H9 (cell line): Measurements from ENCODE around the gene ORM2. TPM values are rescaled to one million over a fixed set of nuclear protein-coding genes. Genes with fewer than 3 reads are reported as not detected.

Source experiments
- DNase-seq: peaks from one replicate; pipeline ENCODE4 v3.0.0-alpha.2; 2017
- H2AFZ ChIP-seq: one replicate; pipeline ENCODE4 v1.6.1; 2013; ENCODE audit warnings: mild to moderate bottlenecking, low read length, control low read depth, moderate library complexity
- H2AK5ac ChIP-seq: 2 replicates; pipeline ENCODE4 v1.6.1; 2013; ENCODE audit warnings: low read length, control low read depth, mixed read lengths; ENCODE audit not compliant: insufficient read length
- H2BK120ac ChIP-seq: one replicate; pipeline ENCODE4 v1.6.1; 2013; ENCODE audit warnings: low read depth, mild to moderate bottlenecking, low read length, control low read depth, inconsistent platforms; ENCODE audit not compliant: poor library complexity, severe bottlenecking
- H2BK12ac ChIP-seq: 2 replicates; pipeline ENCODE4 v1.6.1; 2013; ENCODE audit warnings: low read length, control low read depth, mixed read lengths, low read depth; ENCODE audit not compliant: insufficient read length
- H2BK15ac ChIP-seq: 2 replicates; pipeline ENCODE4 v1.6.1; 2013; ENCODE audit warnings: low read depth, low read length, control low read depth
- H2BK20ac ChIP-seq: one replicate; pipeline ENCODE4 v1.6.1; 2013; ENCODE audit warnings: low read depth, mild to moderate bottlenecking, low read length, control low read depth, inconsistent platforms; ENCODE audit not compliant: poor library complexity, severe bottlenecking
- H2BK5ac ChIP-seq: 2 replicates; pipeline ENCODE4 v1.6.1; 2013; ENCODE audit warnings: low read length, control low read depth, mixed read lengths; ENCODE audit not compliant: insufficient read length
- H3K14ac ChIP-seq: 2 replicates; pipeline ENCODE4 v1.6.1; 2013; ENCODE audit warnings: low read length, control low read depth; ENCODE audit not compliant: insufficient read depth
- H3K18ac ChIP-seq: 2 replicates; pipeline ENCODE4 v1.6.1; 2013; ENCODE audit warnings: low read depth, mild to moderate bottlenecking, mixed read lengths, low read length, control low read depth; ENCODE audit not compliant: insufficient read length
- H3K23ac ChIP-seq: 2 replicates; pipeline ENCODE4 v1.6.1; 2013; ENCODE audit warnings: low read length, control low read depth, mixed read lengths, low read depth; ENCODE audit not compliant: insufficient read length
- H3K23me2 ChIP-seq: 2 replicates; pipeline ENCODE4 v1.6.1; 2013; ENCODE audit warnings: low read depth, mild to moderate bottlenecking, mixed read lengths, low read length, control low read depth; ENCODE audit not compliant: insufficient read length, poor library complexity, severe bottlenecking
- H3K27ac ChIP-seq: 2 replicates; pipeline ENCODE4 v1.5.1; 2013; ENCODE audit warnings: low read length, control low read depth, mixed read lengths, low read depth; ENCODE audit not compliant: insufficient read length
- H3K27me3 ChIP-seq: 2 replicates; pipeline ENCODE4 v1.6.1; 2013; ENCODE audit warnings: low read length, control low read depth, inconsistent platforms; ENCODE audit not compliant: insufficient read depth
- H3K4ac ChIP-seq: 2 replicates; pipeline ENCODE4 v1.6.1; 2013; ENCODE audit warnings: low read depth, mild to moderate bottlenecking, control low read depth, inconsistent platforms, low read length, moderate library complexity
- H3K4me1 ChIP-seq: 2 replicates; pipeline ENCODE4 v1.6.1; 2013; ENCODE audit warnings: low read length, control low read depth, inconsistent platforms; ENCODE audit not compliant: insufficient read depth
- H3K4me2 ChIP-seq: 2 replicates; pipeline ENCODE4 v1.6.1; 2013; ENCODE audit warnings: low read length, control low read depth, mixed read lengths; ENCODE audit not compliant: insufficient read length, insufficient read depth
- H3K56ac ChIP-seq: 2 replicates; pipeline ENCODE4 v1.6.1; 2013; ENCODE audit warnings: low read depth, mild to moderate bottlenecking, mixed read lengths, low read length, control low read depth; ENCODE audit not compliant: insufficient read length
- H3K79me1 ChIP-seq: 2 replicates; pipeline ENCODE4 v1.6.1; 2013; ENCODE audit warnings: low read depth, mild to moderate bottlenecking, moderate library complexity, low read length, control low read depth, inconsistent platforms; ENCODE audit not compliant: insufficient read depth, poor library complexity, severe bottlenecking
- H3K79me2 ChIP-seq: 2 replicates; pipeline ENCODE4 v1.6.1; 2013; ENCODE audit warnings: low read length, control low read depth, inconsistent platforms; ENCODE audit not compliant: insufficient read depth
- H3K9ac ChIP-seq: 2 replicates; pipeline ENCODE4 v1.6.1; 2013; ENCODE audit warnings: low read length, control low read depth, mixed read lengths; ENCODE audit not compliant: insufficient read length; ENCODE audit errors: extremely low read depth
- H3K9me3 ChIP-seq: one replicate; pipeline ENCODE4 v1.6.1; 2013; ENCODE audit warnings: low read depth, low read length, inconsistent platforms; ENCODE audit not compliant: control insufficient read depth
- H3T11ph ChIP-seq: one replicate; pipeline ENCODE4 v1.6.1; 2013; ENCODE audit warnings: mild to moderate bottlenecking, low read length, control low read depth, inconsistent platforms
- H4K20me1 ChIP-seq: one replicate; pipeline ENCODE4 v1.6.1; 2013; ENCODE audit not compliant: control insufficient read depth, insufficient read length, insufficient read depth
- H4K5ac ChIP-seq: 2 replicates; pipeline ENCODE4 v1.6.1; 2013; ENCODE audit warnings: low read depth, mild to moderate bottlenecking, mixed read lengths, low read length, control low read depth; ENCODE audit not compliant: insufficient read length
- H4K8ac ChIP-seq: replicated peaks from 2 replicates; pipeline ENCODE4 v1.6.1; 2013; ENCODE audit warnings: low read length, control low read depth, mixed read lengths, low read depth; ENCODE audit not compliant: insufficient read length
- H4K91ac ChIP-seq: 2 replicates; pipeline ENCODE4 v1.6.1; 2013; ENCODE audit warnings: low read depth, mild to moderate bottlenecking, moderate library complexity, mixed read lengths, low read length, control low read depth; ENCODE audit not compliant: insufficient read length
- H3K27ac Mint-ChIP-seq, 3 experiments: 2 replicates in 2 of 3; 3 replicates in 1 of 3; pipeline ENCODE4 v1.8.0; 2020 to 2021; ENCODE audit warnings: mixed read lengths in 3 of 3, mild to moderate bottlenecking in 1 of 3, moderate library complexity in 1 of 3
- H3K27me3 Mint-ChIP-seq: 2 replicates; pipeline ENCODE4 v1.8.0; 2021; ENCODE audit warnings: low read depth, mild to moderate bottlenecking, moderate library complexity, mixed read lengths
- H3K36me3 Mint-ChIP-seq, 3 experiments: 2 replicates in 2 of 3; 3 replicates in 1 of 3; pipeline ENCODE4 v1.8.0; 2020 to 2021; ENCODE audit warnings: low read depth in 3 of 3, mixed read lengths in 3 of 3; ENCODE audit not compliant: insufficient read depth in 1 of 3
- H3K4me1 Mint-ChIP-seq, 2 experiments: 2 replicates each; pipeline ENCODE4 v1.8.0; 2020; ENCODE audit warnings: mixed read lengths in 2 of 2
- H3K4me3 Mint-ChIP-seq, 2 experiments: 2 replicates in 1 of 2; 3 replicates in 1 of 2; pipeline ENCODE4 v1.8.0; 2020 to 2021; ENCODE audit warnings: mild to moderate bottlenecking in 2 of 2, mixed read lengths in 2 of 2, moderate library complexity in 1 of 2
- H3K9me3 Mint-ChIP-seq, 2 experiments: 2 replicates in 1 of 2; 3 replicates in 1 of 2; pipeline ENCODE4 v1.8.0; 2020; ENCODE audit warnings: mild to moderate bottlenecking in 2 of 2, mixed read lengths in 2 of 2, moderate library complexity in 1 of 2
- CTCF ChIP-seq: fragments of 200-600 bp; sonication (generic); conservative IDR thresholded peaks from 3 replicates; pipeline ENCODE4 v1.8.0; 2021; ENCODE audit warnings: antibody characterized with exemption, mild to moderate bottlenecking
- WGBS: extraction: QIAGEN DNeasy Blood & Tissue Kit; methylation state at CpG from one replicate; pipeline ENCODE4 v1.1.7; 2013; ENCODE audit warnings: missing lambda C conversion rate, low lambda C conversion rate, mixed read lengths; ENCODE audit not compliant: insufficient read length; ENCODE audit errors: extremely low coverage; 5-methylcytosine and 5-hydroxymethylcytosine counted together
- total RNA-seq: library from RNA; stranded (reverse); gene quantifications from 2 replicates; pipeline ENCODE4 v1.2.1, GENCODE V29; 2021

The ORM2 gene
- total RNA-seq, 1 experiment from 2014 or later: 1.2 TPM

GRCh38 chr9:114366334-114367128 is 36.9 kb downstream of the ORM2 start:
- no peak overlapping the region for H3T11ph ChIP-seq
- H3K18ac ChIP-seq: no peak overlapping the region
- H3K4me1 Mint-ChIP-seq: peaks cover 19 to 21% of the 10 kb centered on the region in 2 experiments
- no peak overlapping the region for H3K56ac ChIP-seq
- H3K14ac ChIP-seq: no peak overlapping the region
- no peaks in the 10 kb centered on the region for H4K20me1 ChIP-seq
- no peaks in the 10 kb centered on the region for H3K27me3 ChIP-seq
- H4K5ac ChIP-seq: no peak overlapping the region
- H2AFZ ChIP-seq: no peak overlapping the region
- no peak overlapping the region for H2BK12ac ChIP-seq
- H3K4me1 ChIP-seq: peaks cover 13% of the 10 kb centered on the region
- no peak overlapping the region for H3K4me2 ChIP-seq
- no peak overlapping the region for H2BK5ac ChIP-seq
- H3K36me3 Mint-ChIP-seq: peaks cover 32 to 40% (median 35%) of the 10 kb centered on the region in 3 experiments
- H3K79me1 ChIP-seq: no peaks in the 10 kb centered on the region
- H2AK5ac ChIP-seq: no peak overlapping the region
- WGBS: no CpG with 5 or more reads among the region's 10 CpGs
- no peak overlapping the region for H2BK120ac ChIP-seq
- no peaks in the 10 kb centered on the region for H3K27me3 Mint-ChIP-seq
- H3K27ac Mint-ChIP-seq: peak overlapping the region in 1 of 3 experiments; percentile 60; a peak in 2 of 7 replicates
- H3K27ac ChIP-seq: no peak overlapping the region
- no peak overlapping the region for H4K91ac ChIP-seq
- peaks cover 5% of the 10 kb centered on the region for H3K23me2 ChIP-seq
- no peak overlapping the region for H4K8ac ChIP-seq
- no peak for DNase-seq
- no peak overlapping the region for H3K4ac ChIP-seq
- no peak overlapping the region for H3K4me3 Mint-ChIP-seq
- no peaks in the 10 kb centered on the region for H3K9me3 ChIP-seq
- TF ChIP-seq CTCF: no peak
- H3K9me3 Mint-ChIP-seq: no peaks in the 10 kb centered on the region
- no peak overlapping the region for H3K23ac ChIP-seq
- H3K9ac ChIP-seq: no peak overlapping the region
- no peak overlapping the region for H2BK15ac ChIP-seq
- 0 out of 2 replicates have a peak, but pooled peaks cover 3% of the 10 kb centered on the region for H3K79me2 ChIP-seq
- no peak overlapping the region for H2BK20ac ChIP-seq
